Endodermal cell (in vitro differentiated cells): ENCODE results near the gene RPH3AL. TPM values are rescaled to one million over a fixed set of nuclear protein-coding genes. Genes with fewer than 3 reads are reported as not detected.
A peak's percentile ranks its signal among the peaks of the same experiment; 100 is the strongest.

Experiments used
- DNase-seq: peaks from one replicate; pipeline ENCODE4 v3.0.0-alpha.2; 2017
- H3K27ac ChIP-seq: 2 replicates; pipeline ENCODE4 v1.5.1; 2013; ENCODE audit warnings: mild to moderate bottlenecking, low read depth, low read length, moderate library complexity
- H3K27me3 ChIP-seq: 2 replicates; pipeline ENCODE4 v1.6.1; 2013; ENCODE audit warnings: mild to moderate bottlenecking, low read length, moderate library complexity; ENCODE audit not compliant: insufficient read depth, control insufficient read depth, poor library complexity, severe bottlenecking
- H3K36me3 ChIP-seq: 2 replicates; pipeline ENCODE4 v1.7.0; 2013; ENCODE audit warnings: mild to moderate bottlenecking, low read length, moderate library complexity; ENCODE audit not compliant: control insufficient read depth, insufficient read depth
- H3K4me1 ChIP-seq: one replicate; pipeline ENCODE4 v1.7.0; 2013; ENCODE audit warnings: low read length; ENCODE audit not compliant: control insufficient read depth, insufficient read depth
- H3K4me3 ChIP-seq: 2 replicates; pipeline ENCODE4 v1.5.1; 2013; ENCODE audit warnings: mild to moderate bottlenecking, low read length, moderate library complexity
- H3K9ac ChIP-seq: 2 replicates; pipeline ENCODE4 v1.6.1; 2013; ENCODE audit warnings: mild to moderate bottlenecking, low read length, moderate library complexity; ENCODE audit not compliant: poor library complexity, severe bottlenecking; ENCODE audit errors: extremely low read depth
- H3K9me3 ChIP-seq: 2 replicates; pipeline ENCODE4 v1.6.1; 2013; ENCODE audit warnings: mild to moderate bottlenecking, low read length, moderate library complexity; ENCODE audit not compliant: control insufficient read depth
- H3K27ac Mint-ChIP-seq: 2 replicates; pipeline ENCODE4 v1.8.0; 2020; ENCODE audit warnings: mixed read lengths
- H3K27me3 Mint-ChIP-seq: 2 replicates; pipeline ENCODE4 v1.8.0; 2021; ENCODE audit warnings: mild to moderate bottlenecking, mixed read lengths; ENCODE audit not compliant: insufficient read depth
- H3K36me3 Mint-ChIP-seq: 2 replicates; pipeline ENCODE4 v1.8.0; 2020; ENCODE audit warnings: low read depth, mixed read lengths
- H3K4me1 Mint-ChIP-seq: 2 replicates; pipeline ENCODE4 v1.8.0; 2020; ENCODE audit warnings: mixed read lengths
- H3K4me3 Mint-ChIP-seq: 2 replicates; pipeline ENCODE4 v1.8.0; 2020; ENCODE audit warnings: mild to moderate bottlenecking, moderate library complexity, mixed read lengths
- H3K9me3 Mint-ChIP-seq: 2 replicates; pipeline ENCODE4 v1.8.0; 2020; ENCODE audit warnings: mild to moderate bottlenecking, mixed read lengths
- WGBS, 2 experiments: methylation state at CpG; one replicate each; pipeline versions ENCODE4 v1.1.5 to v1.1.7; 2013; ENCODE audit warnings: missing lambda C conversion rate in 2 of 2, mixed read lengths in 1 of 2; ENCODE audit not compliant: insufficient coverage in 1 of 2, insufficient read length in 1 of 2; 5-methylcytosine and 5-hydroxymethylcytosine counted together
- total RNA-seq, 2 donors: library from RNA; stranded (reverse); fragmentation: NEBNext Ultra II Directional in 1 of 2; extraction: Animal tissue kit (Norgen Biotek cat#: 25700) in 1 of 2; gene quantifications; 2 replicates in 1 of 2; 3 replicates in 1 of 2; pipeline ENCODE4 v1.2.1, GENCODE V29; 2021
- TF ChIP-seq, protein P1 (sequence below): fragments of 200-600 bp; sonication (generic); conservative IDR thresholded peaks from 2 replicates; pipeline ENCODE4 v1.5.0; 2021; ENCODE audit warnings: antibody characterized with exemption, mild to moderate bottlenecking

The RPH3AL gene
- total RNA-seq, 2 donors from 2014 or later = 14.7 to 16.9 TPM

DNA sequence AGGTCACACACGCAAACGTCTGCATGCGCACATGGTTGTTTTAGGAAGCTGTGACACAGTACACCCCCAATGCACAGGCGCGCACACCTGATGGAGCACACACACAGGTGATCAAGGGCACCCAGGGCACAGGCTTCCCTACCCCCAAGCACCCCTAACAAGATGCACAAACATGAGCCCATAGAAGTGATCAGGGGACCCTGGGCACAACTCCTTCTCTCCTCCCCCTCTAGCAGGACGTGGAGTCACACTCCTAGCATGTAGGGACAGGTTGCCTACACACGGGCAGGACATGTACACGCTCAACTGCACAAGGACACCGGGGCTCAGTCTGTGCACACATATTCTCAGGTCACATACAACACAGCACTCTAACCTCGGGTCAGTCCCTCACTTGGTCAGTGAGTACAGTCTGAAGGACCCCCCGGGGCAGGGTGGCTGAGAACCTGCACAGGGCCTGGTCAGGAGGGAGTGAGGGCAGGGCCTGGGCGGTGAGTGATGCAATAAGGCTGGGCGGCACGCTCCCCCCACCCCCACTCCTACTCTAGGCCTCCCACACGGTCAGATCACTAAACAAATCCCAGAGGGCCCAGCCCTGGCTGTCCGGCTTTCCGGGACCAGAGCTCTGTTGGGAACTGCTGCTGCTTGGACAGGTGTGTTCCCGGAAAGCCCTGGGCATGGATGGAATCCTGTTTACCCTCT is 170.4 kb downstream of the RPH3AL start:
- H3K27ac Mint-ChIP-seq = no peak overlapping the region
- WGBS, 2 experiments = 79 to 87% methylated on average over 11 to 18 of the region's 18 CpGs
- no peak for DNase-seq

DNA sequence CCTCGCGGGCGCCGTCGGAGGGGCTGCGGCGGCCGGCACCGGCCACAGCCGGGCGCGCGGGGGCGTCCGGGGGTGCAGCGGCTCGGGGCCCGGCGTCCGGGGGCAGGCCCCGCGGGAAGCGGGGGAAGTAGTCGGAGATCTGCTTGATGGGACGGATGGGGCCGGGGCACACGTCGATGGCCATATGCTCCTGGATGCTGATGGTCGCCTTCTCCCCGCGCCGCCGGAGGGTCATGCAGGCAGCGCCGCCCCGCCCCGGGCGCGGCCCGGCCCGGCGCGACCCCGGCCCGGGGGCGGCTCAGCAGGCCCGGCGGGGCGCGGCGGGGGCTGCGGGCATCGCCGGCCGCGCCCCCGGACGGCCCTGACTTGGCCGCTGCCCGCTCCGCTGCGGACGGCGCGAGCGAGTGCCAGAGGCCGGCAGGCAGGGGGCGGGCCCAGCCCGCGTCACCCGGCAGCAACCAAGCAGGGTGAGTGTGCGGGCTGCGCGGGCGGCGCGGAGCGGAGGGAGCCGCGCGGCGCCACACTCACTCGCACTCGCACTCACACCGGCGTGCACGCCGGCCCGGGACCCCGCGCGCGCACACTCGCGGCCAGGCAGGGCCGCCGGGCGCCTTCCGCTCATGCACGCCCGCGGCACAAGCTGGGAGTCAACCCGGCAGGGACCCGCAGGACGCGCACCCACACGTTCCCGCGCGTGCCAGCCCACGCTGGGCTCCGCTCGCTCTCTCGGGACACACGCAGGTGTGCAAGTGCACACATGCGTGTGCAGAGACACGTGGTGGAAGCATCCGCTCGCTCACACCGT is 171.2 kb downstream of the RPH3AL start, which contains the start of gene DOC2B:
TSS of gene DOC2B (minus strand) at position 406 of the 805 bp plus-strand sequence. CDS start at position 235, 171 bp downstream.
- H3K27ac ChIP-seq = no peak within 1 kb of the TSS
- H3K4me1 Mint-ChIP-seq = peaks cover 4% of the 10 kb centered on the region
- no peaks in the 10 kb centered on the region for H3K4me1 ChIP-seq
- DNase-seq = peak; percentile 85
- peak within 1 kb of the TSS; percentile 23 for H3K4me3 ChIP-seq
- H3K4me3 Mint-ChIP-seq = peak within 1 kb of the TSS; percentile 46
- TF ChIP-seq, protein P1, sequence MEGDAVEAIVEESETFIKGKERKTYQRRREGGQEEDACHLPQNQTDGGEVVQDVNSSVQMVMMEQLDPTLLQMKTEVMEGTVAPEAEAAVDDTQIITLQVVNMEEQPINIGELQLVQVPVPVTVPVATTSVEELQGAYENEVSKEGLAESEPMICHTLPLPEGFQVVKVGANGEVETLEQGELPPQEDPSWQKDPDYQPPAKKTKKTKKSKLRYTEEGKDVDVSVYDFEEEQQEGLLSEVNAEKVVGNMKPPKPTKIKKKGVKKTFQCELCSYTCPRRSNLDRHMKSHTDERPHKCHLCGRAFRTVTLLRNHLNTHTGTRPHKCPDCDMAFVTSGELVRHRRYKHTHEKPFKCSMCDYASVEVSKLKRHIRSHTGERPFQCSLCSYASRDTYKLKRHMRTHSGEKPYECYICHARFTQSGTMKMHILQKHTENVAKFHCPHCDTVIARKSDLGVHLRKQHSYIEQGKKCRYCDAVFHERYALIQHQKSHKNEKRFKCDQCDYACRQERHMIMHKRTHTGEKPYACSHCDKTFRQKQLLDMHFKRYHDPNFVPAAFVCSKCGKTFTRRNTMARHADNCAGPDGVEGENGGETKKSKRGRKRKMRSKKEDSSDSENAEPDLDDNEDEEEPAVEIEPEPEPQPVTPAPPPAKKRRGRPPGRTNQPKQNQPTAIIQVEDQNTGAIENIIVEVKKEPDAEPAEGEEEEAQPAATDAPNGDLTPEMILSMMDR = no peak
- WGBS, 2 experiments = 13 to 21% methylated on average over 41 to 120 of the region's 120 CpGs
- H3K27me3 Mint-ChIP-seq = peaks cover 77% of the 10 kb centered on the region
- no peaks in the 10 kb centered on the region for H3K36me3 ChIP-seq
- no peaks in the 10 kb centered on the region for H3K9me3 ChIP-seq
- no peak within 1 kb of the TSS for H3K9ac ChIP-seq
- no peak within 1 kb of the TSS for H3K27ac Mint-ChIP-seq
- H3K27me3 ChIP-seq = peaks cover 81% of the 10 kb centered on the region
- H3K9me3 Mint-ChIP-seq = no peaks in the 10 kb centered on the region
- H3K36me3 Mint-ChIP-seq = no peaks in the 10 kb centered on the region

More for the DNA sequence above, 170.4 kb downstream of the RPH3AL start:
- H3K4me3 Mint-ChIP-seq = peak overlapping the region; percentile 46
- Histone ChIP-seq H3K4me3 (no peak overlapping the region), H3K27me3 (peaks cover 81% of the 10 kb centered on the region), H3K36me3 (no peaks in the 10 kb centered on the region), H3K9ac (no peak overlapping the region), H3K9me3 (no peaks in the 10 kb centered on the region), H3K4me1 (no peaks in the 10 kb centered on the region), H3K27ac (no peak overlapping the region)
- TF ChIP-seq, protein P1 = no peak
- H3K9me3 Mint-ChIP-seq = no peaks in the 10 kb centered on the region
- no peaks in the 10 kb centered on the region for H3K36me3 Mint-ChIP-seq
- H3K27me3 Mint-ChIP-seq = peaks cover 77% of the 10 kb centered on the region
- H3K4me1 Mint-ChIP-seq = peaks cover 4% of the 10 kb centered on the region

DNA sequence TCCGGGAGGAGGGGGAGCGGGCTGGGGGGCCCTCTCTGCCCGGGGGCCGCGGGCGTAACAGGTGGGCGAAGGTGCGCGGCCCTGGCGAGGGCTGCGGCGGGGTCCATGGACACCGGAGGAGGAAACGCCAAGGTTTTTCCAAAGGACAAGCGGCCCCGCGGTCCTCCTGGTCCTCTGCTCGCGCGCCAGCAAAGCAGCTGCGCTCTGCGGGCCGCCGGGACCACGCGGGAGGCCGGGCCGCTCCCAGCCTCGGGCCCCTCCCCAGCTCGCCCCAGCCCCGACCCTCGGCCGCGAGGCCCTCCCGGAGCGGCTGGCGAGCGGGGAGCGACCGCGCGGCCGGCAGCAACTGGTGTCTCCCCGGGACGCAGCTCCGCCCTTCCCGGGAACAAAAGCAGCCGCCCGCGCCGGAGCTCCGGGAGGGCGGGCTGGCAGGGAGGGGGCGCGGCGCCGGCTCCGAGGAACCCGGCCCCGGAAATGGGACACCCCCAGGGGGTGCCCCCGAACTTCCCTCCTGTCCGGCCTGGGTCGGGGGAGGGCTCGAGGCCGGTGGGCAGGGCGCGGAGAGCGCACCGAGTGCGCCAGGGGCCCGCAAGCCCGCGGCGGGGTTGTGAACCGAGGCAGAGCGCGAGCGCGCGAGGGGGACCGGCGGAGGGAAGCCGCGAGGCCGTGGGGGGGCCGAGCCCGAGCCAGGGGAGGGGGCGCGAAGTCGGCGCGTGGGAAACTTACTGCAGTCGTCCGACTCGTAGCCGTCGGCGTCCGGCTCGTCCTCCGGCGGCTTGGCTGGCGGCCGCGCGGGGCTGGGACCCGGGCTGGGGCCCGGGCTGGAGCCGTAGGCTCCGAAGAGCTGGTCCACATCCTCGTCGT is 172.0 kb downstream of the RPH3AL start:
- Histone ChIP-seq H3K9ac (no peak overlapping the region), H3K4me1 (no peaks in the 10 kb centered on the region), H3K36me3 (no peaks in the 10 kb centered on the region), H3K27me3 (peaks cover 81% of the 10 kb centered on the region), H3K27ac (no peak overlapping the region), H3K4me3 (peak overlapping the region; percentile 23), H3K9me3 (no peaks in the 10 kb centered on the region)
- peaks cover 72% of the 10 kb centered on the region for H3K27me3 Mint-ChIP-seq
- no peak overlapping the region for H3K27ac Mint-ChIP-seq
- TF ChIP-seq, protein P1 = no peak
- no peaks in the 10 kb centered on the region for H3K36me3 Mint-ChIP-seq
- no peaks in the 10 kb centered on the region for H3K9me3 Mint-ChIP-seq
- DNase-seq = peak; percentile 83
- 2% methylated on average over 44 to 112 of the region's 112 CpGs for WGBS, 2 experiments
- peak overlapping the region; percentile 45 for H3K4me3 Mint-ChIP-seq
- H3K4me1 Mint-ChIP-seq = no peaks in the 10 kb centered on the region
